ENCODE data around the gene CNTNAP2.

The CNTNAP2 gene

GRCh38 chr7:146116521-146117222 is at the start of gene CNTNAP2:
TSS of gene CNTNAP2 (plus strand) at chr7:146116801. CDS start at chr7:146116877, 76 bp downstream.
- no peak for DNase-seq

DNA sequence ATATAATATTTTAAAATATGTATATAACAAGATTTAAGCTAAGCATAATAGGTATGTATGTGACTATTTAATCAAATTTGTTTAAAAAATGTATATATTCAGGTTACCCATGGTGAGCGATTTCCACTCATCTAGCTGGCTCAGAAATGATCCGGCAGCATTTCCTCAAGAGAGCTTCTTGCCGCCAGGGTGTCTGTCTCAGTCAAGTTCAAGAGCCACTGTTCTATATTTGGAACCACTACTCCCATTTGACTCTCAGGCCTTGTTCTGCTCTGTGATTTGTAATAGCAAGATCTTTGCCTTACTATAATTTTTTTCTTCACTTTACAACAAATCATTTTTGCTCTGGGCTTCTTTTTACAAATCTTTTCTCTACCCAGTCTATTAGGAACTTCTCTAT is 48.7 kb upstream of the CNTNAP2 start:
- DNase-seq, result no peak

DNA sequence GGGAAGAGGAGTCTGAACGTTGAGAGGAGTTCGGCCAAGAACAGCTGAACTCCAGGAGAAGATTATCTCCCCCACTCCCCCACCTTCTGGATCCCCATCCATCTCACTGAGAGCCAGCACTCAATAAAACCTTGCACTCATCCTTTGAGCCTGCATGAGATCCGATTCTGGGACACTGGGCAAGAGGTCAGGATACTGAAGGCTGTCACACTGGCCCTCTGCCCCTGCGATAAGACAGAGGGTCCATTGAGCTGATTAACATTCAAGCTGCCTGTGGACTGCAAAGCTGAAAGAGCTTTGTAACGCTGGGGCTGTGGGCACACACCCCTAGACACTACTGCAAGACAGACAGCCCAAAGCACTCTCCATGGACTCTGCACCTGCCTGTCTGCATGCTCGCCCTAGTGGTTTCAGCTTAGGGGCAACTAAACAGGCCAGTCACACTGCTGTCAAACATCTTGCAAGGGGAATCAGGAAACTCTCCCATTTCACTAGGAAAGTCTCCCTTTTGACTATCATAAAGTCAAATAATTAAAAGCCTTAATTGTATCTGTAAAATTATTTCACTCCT is 42.3 kb upstream of the CNTNAP2 start:
- DNase-seq, result no peak

GRCh38 chr7:146076344-146076743 is 40.3 kb upstream of the CNTNAP2 start:
- no peak for DNase-seq

DNA sequence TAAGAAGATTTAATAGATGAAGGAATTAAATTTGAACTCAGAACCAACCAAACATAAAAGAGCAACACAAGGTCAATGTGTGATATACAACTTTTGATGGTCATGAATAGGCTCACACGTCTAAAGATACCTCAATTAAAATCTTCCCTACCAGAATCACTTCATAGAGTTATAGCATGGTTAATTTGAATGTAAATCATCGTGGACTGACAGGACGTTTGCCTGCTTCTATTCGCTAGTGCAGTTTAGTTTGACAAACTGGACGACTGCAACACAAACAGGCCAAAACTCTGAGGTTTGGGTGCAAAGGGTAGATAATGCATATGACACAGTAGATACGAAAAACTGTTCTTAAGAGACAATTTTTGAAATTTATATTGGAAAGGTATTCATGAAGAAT is 32.5 kb upstream of the CNTNAP2 start:
- DNase-seq, result no peak

DNA sequence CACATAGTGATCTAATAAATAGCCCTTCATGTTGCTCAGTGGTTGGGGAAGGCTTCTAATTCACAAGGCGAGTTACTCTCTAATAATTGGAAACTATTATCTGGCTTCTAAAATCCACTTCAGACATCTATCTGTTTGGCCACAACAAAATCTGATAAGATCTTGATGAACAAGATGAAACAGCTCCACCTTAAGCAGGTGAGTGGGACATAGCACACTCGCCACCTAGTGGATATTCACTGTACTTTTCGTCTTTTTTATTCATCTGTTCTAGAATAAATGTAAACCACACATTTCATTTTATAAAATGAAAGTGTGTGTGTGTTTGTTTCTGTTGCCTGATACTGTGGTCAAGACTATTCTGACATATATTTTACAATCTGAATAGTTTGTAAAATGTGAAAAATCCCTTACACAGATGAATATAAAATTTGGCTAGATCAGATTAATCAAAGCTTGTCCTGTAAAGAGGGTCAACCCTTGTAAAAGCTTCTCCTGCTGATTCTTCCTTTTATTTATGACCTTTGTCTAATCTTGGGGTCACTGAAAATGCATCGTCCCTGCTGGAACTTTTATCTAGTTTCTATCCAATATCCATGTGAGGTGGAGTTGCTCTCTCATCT is 26.5 kb upstream of the CNTNAP2 start:
- DNase-seq, result no peak

DNA sequence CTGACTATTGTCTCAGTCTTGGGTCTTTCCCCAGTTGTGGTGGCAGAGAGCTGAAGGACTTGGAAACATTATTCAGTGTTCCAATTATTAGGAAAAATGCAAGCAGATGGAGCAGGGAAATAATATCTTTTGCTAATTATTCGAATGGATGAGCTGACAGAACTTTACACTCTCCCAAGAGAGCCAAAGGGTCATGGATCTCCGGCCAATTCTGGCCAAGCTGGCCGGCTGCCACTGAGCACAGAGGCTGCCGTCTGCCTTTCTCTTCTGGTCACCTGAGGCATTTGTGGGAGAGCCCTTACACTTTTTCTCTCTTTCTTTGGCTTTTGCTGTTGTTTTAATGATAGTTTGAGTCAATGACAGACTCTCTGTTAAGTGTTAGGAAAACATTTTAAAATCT is 22.2 kb upstream of the CNTNAP2 start:
- no peak for DNase-seq

DNA sequence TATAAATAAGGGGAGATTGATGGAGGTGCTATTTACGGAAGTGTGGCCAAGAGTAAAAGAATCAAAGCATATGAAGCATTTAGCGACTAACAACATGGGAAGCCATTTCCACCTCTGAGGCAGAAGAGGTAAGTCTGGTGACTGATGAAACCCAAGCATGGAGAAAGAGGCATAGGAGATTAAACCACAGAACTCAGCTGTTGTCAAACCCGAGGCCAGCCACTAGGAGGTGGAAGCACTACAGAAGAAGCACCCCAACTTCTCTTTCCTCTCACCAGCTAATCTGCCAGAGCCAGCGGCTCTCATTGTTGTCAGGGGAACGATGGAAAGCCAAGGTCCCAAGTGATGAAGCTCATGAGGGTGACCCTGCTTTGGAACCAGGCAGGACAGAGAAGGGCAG is 19.6 kb upstream of the CNTNAP2 start:
- no peak for DNase-seq

- no peak for DNase-seq
Measured at GRCh38 chr7:146106319-146106718, 10.3 kb upstream of the CNTNAP2 start.

DNA sequence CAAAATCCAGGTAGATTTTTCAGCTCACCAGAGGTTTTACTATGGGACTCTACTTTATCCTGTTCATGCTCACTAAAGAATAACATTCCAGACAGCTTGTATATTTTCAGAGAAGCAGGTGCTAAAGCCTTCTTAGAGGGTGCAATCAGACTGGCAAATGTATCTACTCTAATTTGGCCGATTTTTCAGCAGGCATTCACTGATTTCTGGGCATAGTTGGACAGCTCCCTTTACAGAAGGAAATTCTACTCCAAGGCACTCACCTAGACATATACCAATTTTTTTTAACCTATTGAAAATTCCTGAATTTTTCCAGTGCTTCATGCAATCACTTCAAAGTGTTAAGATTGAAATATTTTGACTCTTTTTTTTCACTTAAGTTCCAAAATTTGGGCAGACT is 3.8 kb upstream of the CNTNAP2 start:
- no peak for DNase-seq

- no peak for DNase-seq
Measured at GRCh38 chr7:146115548-146115850, 1.1 kb upstream of the CNTNAP2 start.

- DNase-seq, result no peak
Measured at GRCh38 chr7:146115851-146116520, 615 bp upstream of the CNTNAP2 start.

- no peak for DNase-seq
Measured at GRCh38 chr7:146117576-146117975, 975 bp downstream of the CNTNAP2 start.

DNA sequence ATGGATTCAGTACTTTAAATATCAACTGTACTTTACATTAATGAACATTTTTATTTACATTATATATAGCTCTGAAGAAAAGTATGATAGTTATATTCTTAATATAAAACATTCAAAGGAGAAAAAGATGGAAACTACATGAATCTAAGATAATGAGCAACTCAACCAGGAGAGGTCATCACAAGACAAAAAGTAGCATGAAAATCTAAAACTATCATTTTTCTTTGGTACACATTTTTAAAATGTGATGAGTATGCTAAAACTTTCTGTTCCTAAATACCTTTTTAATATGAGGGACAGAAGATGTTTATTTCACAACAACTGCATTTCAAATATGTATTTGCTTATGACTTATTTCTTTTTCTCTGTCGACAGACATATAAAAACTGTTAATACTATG is 2.4 kb downstream of the CNTNAP2 start:
- DNase-seq, result no peak

DNA sequence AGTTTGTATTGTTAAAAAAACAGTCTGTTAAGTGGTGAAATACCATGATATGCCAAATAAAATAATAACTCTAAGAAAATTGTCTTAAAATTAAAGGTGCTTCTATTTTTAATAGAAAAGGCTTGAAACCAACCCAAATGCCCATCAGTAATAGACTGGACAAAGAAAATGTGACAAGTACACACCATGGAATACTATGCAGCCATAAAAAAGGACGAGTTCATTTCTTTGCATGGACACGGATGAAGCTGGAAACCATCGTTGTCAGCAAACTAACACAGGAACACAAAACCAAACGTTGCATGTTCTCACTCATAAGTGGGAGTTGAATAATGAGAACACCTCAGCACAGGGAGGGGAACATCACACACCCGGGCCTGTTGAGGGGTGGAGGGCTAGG is 7.1 kb downstream of the CNTNAP2 start:
- no peak for DNase-seq

- DNase-seq, result no peak
Measured at GRCh38 chr7:146126767-146127509, 10.3 kb downstream of the CNTNAP2 start.

DNA sequence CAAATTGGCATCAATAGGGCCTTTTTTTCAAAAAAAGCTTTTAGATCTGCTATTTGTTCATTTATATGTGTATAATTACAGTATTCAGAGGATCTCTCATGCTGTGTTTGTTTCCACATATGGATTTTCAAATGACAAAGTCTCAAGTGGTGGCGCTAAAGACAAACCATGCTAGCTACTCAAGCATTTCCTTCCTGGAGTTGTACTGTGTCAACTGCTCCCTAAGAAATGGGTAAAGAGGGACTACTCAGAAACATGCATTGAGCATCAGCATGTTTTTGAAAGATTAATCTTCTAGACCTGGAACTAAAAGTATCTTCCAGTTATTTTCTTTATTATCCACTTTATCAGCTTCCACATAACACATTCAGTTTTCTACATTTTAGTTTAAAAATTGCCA is 12.7 kb downstream of the CNTNAP2 start:
- DNase-seq, result no peak

GRCh38 chr7:146129997-146130396 is 13.4 kb downstream of the CNTNAP2 start:
- DNase-seq, result no peak

- DNase-seq, result no peak
Measured at GRCh38 chr7:146131701-146132100, 15.1 kb downstream of the CNTNAP2 start.

GRCh38 chr7:146136357-146136875 is 19.8 kb downstream of the CNTNAP2 start:
- DNase-seq, result no peak

DNA sequence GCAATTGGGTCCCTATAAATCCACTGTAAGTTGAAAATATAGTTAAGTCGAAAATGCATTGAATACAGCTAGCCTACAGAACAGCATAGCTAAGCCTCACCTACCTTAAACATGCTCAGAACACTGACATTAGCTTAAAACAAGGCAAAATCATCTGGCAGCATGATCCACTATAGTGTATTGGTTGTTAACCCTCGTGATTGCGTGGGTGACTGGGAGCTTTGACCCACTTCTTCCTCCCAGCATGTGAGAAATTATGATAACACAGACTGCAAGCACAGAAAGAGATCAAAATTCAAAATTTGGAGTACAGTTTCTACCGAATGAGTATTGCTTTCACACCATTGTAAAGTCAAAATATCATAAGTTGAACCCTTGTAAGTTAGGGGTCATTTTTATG is 22.3 kb downstream of the CNTNAP2 start:
- no peak for DNase-seq

DNA sequence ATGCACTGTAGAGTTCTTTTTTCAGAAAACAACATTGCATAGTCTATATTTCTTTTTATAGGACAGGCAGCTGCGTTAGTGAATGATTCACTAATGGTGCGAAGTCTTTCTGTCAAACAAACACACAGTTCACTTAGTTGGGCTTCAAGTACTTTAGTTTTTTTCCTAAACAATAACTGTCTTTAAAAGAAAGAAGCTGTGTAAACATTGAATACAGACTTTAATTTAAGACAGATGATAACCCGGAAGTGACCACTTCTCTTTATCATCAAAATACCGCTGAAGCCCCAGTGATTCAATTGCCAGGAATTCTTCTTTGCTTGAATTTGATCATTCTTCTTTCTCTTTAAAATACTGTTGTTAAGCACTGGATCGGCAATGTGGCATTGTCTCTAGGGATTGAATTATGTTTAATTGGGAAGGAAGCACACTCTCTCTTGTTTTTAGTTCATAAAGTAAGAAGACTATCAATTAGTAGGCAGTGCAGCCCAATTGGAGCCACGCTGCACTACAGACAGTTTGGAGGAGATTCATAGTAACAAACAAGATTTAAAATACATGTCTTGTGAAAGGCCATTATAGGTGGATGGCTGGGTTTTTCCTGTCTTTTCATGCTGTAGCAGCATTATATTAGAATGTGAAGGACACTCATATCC is 30.4 kb downstream of the CNTNAP2 start:
- DNase-seq, result no peak

DNA sequence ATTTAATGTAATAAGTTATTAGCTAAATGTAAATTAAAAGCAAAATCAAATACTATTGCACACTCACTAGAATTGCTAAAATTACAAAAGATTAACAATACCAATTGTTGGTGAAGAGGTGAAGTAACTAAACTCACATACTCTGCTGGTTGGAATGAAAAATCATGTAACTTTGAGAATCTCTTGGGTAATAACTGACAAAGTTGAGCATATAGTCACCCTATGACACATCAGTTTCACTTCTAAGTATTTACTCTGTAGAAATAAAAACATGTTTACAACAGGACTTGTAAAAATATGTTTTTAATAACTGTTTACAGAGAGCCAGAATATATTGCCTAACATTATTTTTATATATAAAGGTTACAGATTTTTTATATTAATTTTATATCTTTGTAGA is 33.6 kb downstream of the CNTNAP2 start:
- no peak for DNase-seq
